Trophoblast cell (in vitro differentiated cells and primary cell): ENCODE results near the gene SDHD.

ENCODE experiments used
- DNase-seq, 2 donors: peaks; one replicate each; pipeline ENCODE4 v3.0.0-alpha.2; 2016
- H2AFZ ChIP-seq: 2 replicates; pipeline ENCODE4 v1.6.1; 2013; ENCODE audit warnings: low read length, moderate library complexity, mild to moderate bottlenecking; ENCODE audit not compliant: insufficient read depth, poor library complexity
- H2AK5ac ChIP-seq: 2 replicates; pipeline ENCODE4 v1.6.1; 2013; ENCODE audit warnings: mild to moderate bottlenecking, low read length
- H2BK120ac ChIP-seq: 2 replicates; pipeline ENCODE4 v1.6.1; 2013; ENCODE audit warnings: low read length, mild to moderate bottlenecking, moderate library complexity; ENCODE audit not compliant: insufficient read depth, poor library complexity
- H2BK12ac ChIP-seq: 2 replicates; pipeline ENCODE4 v1.6.1; 2013; ENCODE audit warnings: mild to moderate bottlenecking, low read length, moderate library complexity
- H2BK5ac ChIP-seq: 2 replicates; pipeline ENCODE4 v1.6.1; 2013; ENCODE audit warnings: low read length, low read depth, moderate library complexity, mild to moderate bottlenecking; ENCODE audit not compliant: poor library complexity
- H3K14ac ChIP-seq: 2 replicates; pipeline ENCODE4 v1.6.1; 2013; ENCODE audit warnings: mild to moderate bottlenecking, low read length
- H3K18ac ChIP-seq: 2 replicates; pipeline ENCODE4 v1.6.1; 2013; ENCODE audit warnings: mild to moderate bottlenecking, low read length
- H3K23ac ChIP-seq: 2 replicates; pipeline ENCODE4 v1.6.1; 2013; ENCODE audit warnings: low read length
- H3K27ac ChIP-seq: 2 replicates; pipeline ENCODE4 v1.5.1; 2013; ENCODE audit warnings: low read depth, mild to moderate bottlenecking, inconsistent platforms, low read length, moderate library complexity
- H3K27me3 ChIP-seq: 2 replicates; pipeline ENCODE4 v1.6.1; 2013; ENCODE audit warnings: inconsistent platforms, mild to moderate bottlenecking, low read length, moderate library complexity; ENCODE audit not compliant: insufficient read depth
- H3K36me3 ChIP-seq, 2 experiments: 1 replicate in 1 of 2; 2 replicates in 1 of 2; pipeline ENCODE4 v1.6.1; 2013; ENCODE audit warnings: low read length in 2 of 2, mild to moderate bottlenecking in 2 of 2, moderate library complexity in 1 of 2; ENCODE audit not compliant: insufficient read depth in 2 of 2, control insufficient read depth in 1 of 2
- H3K4ac ChIP-seq: 2 replicates; pipeline ENCODE4 v1.6.1; 2013; ENCODE audit warnings: low read depth, mild to moderate bottlenecking, low read length, moderate library complexity
- H3K4me1 ChIP-seq, 2 experiments: 1 replicate in 1 of 2; 2 replicates in 1 of 2; pipeline ENCODE4 v1.6.1; 2013; ENCODE audit warnings: low read length in 2 of 2, mild to moderate bottlenecking in 2 of 2, moderate library complexity in 1 of 2; ENCODE audit not compliant: insufficient read depth in 2 of 2, control insufficient read depth in 1 of 2
- H3K4me2 ChIP-seq: 2 replicates; pipeline ENCODE4 v1.6.1; 2013; ENCODE audit warnings: inconsistent platforms, mild to moderate bottlenecking, low read length, moderate library complexity
- H3K4me3 ChIP-seq: 2 replicates; pipeline ENCODE4 v1.5.1; 2013; ENCODE audit warnings: mild to moderate bottlenecking, low read depth, low read length, inconsistent platforms
- H3K79me1 ChIP-seq: one replicate; pipeline ENCODE4 v1.6.1; 2013; ENCODE audit warnings: low read length
- H3K79me2 ChIP-seq: 2 replicates; pipeline ENCODE4 v1.6.1; 2013; ENCODE audit warnings: low read length, mild to moderate bottlenecking; ENCODE audit not compliant: control insufficient read depth, insufficient read depth, poor library complexity
- H3K9ac ChIP-seq: 2 replicates; pipeline ENCODE4 v1.6.1; 2013; ENCODE audit warnings: mild to moderate bottlenecking, low read length
- H3K9me3 ChIP-seq: 2 replicates; pipeline ENCODE4 v1.6.1; 2013; ENCODE audit warnings: low read depth, mild to moderate bottlenecking, control low read depth, inconsistent platforms, low read length; ENCODE audit not compliant: insufficient read depth
- H4K12ac ChIP-seq: 2 replicates; pipeline ENCODE4 v1.6.1; 2013; ENCODE audit warnings: low read depth, mild to moderate bottlenecking, low read length, moderate library complexity
- H4K8ac ChIP-seq: 2 replicates; pipeline ENCODE4 v1.6.1; 2013; ENCODE audit warnings: low read depth, mild to moderate bottlenecking, low read length, moderate library complexity
- H4K91ac ChIP-seq: one replicate; pipeline ENCODE4 v1.6.1; 2013; ENCODE audit warnings: low read depth, mild to moderate bottlenecking, low read length, moderate library complexity
- whole genome bisulfite sequencing: extraction: QIAGEN DNeasy Blood & Tissue Kit; methylation state at CpG from one replicate; pipeline ENCODE4 v1.1.7; 2013; ENCODE audit warnings: missing lambda C conversion rate; ENCODE audit not compliant: insufficient read length, insufficient coverage; ENCODE audit errors: extremely low coverage; 5-methylcytosine and 5-hydroxymethylcytosine counted together

The SDHD gene

GRCh38 chr11:112123129-112123528 is 36.5 kb downstream of the SDHD start:
- Histone ChIP-seq H3K4me2 (no peak overlapping the region), H3K79me1 (no peaks in the 10 kb centered on the region), H3K27me3 (no peaks in the 10 kb centered on the region), H3K23ac (no peak overlapping the region), H3K36me3 (no peaks in the 10 kb centered on the region), H4K8ac (no peak overlapping the region), H3K9ac (no peak overlapping the region), H4K12ac (no peak overlapping the region), H2AFZ (no peak overlapping the region), H2BK120ac (no peak overlapping the region), H3K14ac (no peak overlapping the region), H4K91ac (no peak overlapping the region), H3K18ac (no peak overlapping the region), H3K4me3 (no peak overlapping the region), H2AK5ac (no peak overlapping the region), H3K4me1 (no peaks in the 10 kb centered on the region), H3K79me2 (no peaks in the 10 kb centered on the region), H3K27ac (no peak overlapping the region), H3K9me3 (no peaks in the 10 kb centered on the region), H3K4ac (no peak overlapping the region), H2BK5ac (no peak overlapping the region), H2BK12ac (no peak overlapping the region)
- DNase-seq, result no peak
- WGBS, result no CpG with 5 or more reads among the region's 4 CpGs

GRCh38 chr11:112127056-112127455 is 40.4 kb downstream of the SDHD start:
- no peak overlapping the region for H2AK5ac ChIP-seq
- H4K8ac ChIP-seq, result no peak overlapping the region

DNA sequence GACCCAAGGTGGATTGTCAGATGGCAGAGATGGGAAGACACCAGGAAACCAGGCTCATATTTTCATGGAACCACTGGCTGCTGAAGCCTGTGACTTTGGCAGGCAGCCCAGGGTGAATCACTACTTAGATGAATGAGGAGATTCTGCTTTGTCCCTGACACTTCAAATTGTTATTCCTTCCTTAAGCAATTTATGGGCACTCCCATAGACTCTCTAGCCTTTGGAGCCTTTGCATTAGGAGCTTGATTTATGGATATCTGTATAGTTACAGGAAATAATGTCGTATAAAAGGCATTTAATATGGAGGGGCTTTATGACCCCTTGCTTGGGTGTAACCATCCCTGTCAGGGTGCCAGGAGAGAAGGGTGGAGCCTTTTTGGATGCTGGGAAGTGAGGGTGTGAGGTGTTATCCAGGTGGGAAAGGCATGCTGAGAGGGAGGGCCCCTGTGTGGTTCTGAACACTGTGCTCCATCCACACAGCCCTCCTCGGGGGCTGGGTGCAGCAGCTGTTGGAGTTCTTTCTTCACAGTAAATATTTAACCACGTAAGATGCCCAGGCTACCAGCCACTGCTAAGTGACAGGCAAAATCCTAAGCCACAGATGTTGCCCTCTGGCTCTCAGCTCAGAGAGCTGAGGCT is 41.9 kb downstream of the SDHD start:
- no peaks in the 10 kb centered on the region for H3K36me3 ChIP-seq
- H3K4me3 ChIP-seq, result no peak overlapping the region
- no peak overlapping the region for H3K9ac ChIP-seq
- no peaks in the 10 kb centered on the region for H3K9me3 ChIP-seq
- H3K4me1 ChIP-seq, result no peaks in the 10 kb centered on the region
- no peak overlapping the region for H2AK5ac ChIP-seq
- H3K23ac ChIP-seq, result no peak overlapping the region
- peak; percentile 13 to 48 for DNase-seq
- H3K4ac ChIP-seq, result no peak overlapping the region
- no peak overlapping the region for H4K12ac ChIP-seq
- H3K27me3 ChIP-seq, result no peaks in the 10 kb centered on the region
- H2BK5ac ChIP-seq, result no peak overlapping the region
- H3K18ac ChIP-seq, result no peak overlapping the region
- H3K4me2 ChIP-seq, result no peak overlapping the region
- H3K79me2 ChIP-seq, result no peaks in the 10 kb centered on the region
- H4K8ac ChIP-seq, result no peak overlapping the region
- H3K27ac ChIP-seq, result no peak overlapping the region
- H2AFZ ChIP-seq, result no peak overlapping the region
- H3K14ac ChIP-seq, result no peak overlapping the region
- H4K91ac ChIP-seq, result no peak overlapping the region
- no CpG with 5 or more reads among the region's 3 CpGs for WGBS
- no peak overlapping the region for H2BK12ac ChIP-seq
- H3K79me1 ChIP-seq, result no peaks in the 10 kb centered on the region
- H2BK120ac ChIP-seq, result no peak overlapping the region

More at GRCh38 chr11:112127056-112127455, 40.4 kb downstream of the SDHD start:
- Histone ChIP-seq H3K4me1 (no peaks in the 10 kb centered on the region), H3K4me2 (no peak overlapping the region), H2BK12ac (no peak overlapping the region), H2BK120ac (no peak overlapping the region), H3K9me3 (no peaks in the 10 kb centered on the region), H3K79me2 (no peaks in the 10 kb centered on the region), H4K91ac (no peak overlapping the region), H3K79me1 (no peaks in the 10 kb centered on the region), H3K4me3 (no peak overlapping the region), H3K9ac (no peak overlapping the region), H3K27me3 (no peaks in the 10 kb centered on the region), H3K18ac (no peak overlapping the region), H2AFZ (no peak overlapping the region), H3K4ac (no peak overlapping the region), H3K36me3 (no peaks in the 10 kb centered on the region), H3K23ac (no peak overlapping the region), H4K12ac (no peak overlapping the region), H2BK5ac (no peak overlapping the region), H3K14ac (no peak overlapping the region), H3K27ac (no peak overlapping the region)
- no peak for DNase-seq
- no CpG with 5 or more reads among the region's 2 CpGs for WGBS

DNA sequence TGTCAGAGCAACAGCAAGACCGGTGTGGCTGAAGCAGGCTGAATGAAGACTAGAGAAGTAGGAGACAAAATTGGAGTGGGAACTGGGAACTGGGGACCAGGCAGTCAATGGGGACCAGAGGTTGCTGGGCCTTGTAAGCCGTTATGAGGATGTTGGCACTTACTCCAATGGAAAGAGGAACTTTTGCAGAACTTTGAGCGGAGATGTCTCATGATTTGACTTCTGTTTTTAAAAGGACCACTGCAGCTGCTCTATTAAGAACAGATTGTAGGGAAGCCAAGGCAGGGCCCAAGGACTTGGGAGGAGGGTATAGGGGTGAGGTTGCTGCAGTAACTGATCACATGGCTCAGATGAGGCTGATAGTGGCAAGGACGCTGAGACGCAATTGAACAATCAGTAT is 43.0 kb downstream of the SDHD start:
- Histone ChIP-seq H3K27ac (no peak overlapping the region), H4K91ac (no peak overlapping the region), H4K12ac (no peak overlapping the region), H3K9me3 (no peaks in the 10 kb centered on the region), H2BK120ac (no peak overlapping the region), H4K8ac (no peak overlapping the region), H3K79me2 (no peaks in the 10 kb centered on the region), H2AK5ac (no peak overlapping the region), H3K23ac (no peak overlapping the region), H2BK5ac (no peak overlapping the region), H2BK12ac (no peak overlapping the region), H3K79me1 (no peaks in the 10 kb centered on the region), H3K36me3 (no peaks in the 10 kb centered on the region), H3K4ac (no peak overlapping the region), H3K4me1 (no peaks in the 10 kb centered on the region), H3K18ac (no peak overlapping the region), H3K4me3 (no peak overlapping the region), H3K4me2 (no peak overlapping the region), H3K9ac (no peak overlapping the region), H2AFZ (no peak overlapping the region), H3K27me3 (no peaks in the 10 kb centered on the region), H3K14ac (no peak overlapping the region)
- DNase-seq, result no peak
- no CpG with 5 or more reads among the region's 5 CpGs for WGBS
